GM12878 (cell line): ENCODE data around the gene UBR3. TPM values are rescaled to one million over a fixed set of nuclear protein-coding genes. Genes with fewer than 3 reads are reported as not detected.

Experiments used
- DPF2 ChIP-seq: fragments of 450-650 bp; IDR thresholded peaks from 2 replicates; pipeline ENCODE4 v1.6.1; 2017; ENCODE audit warnings: mild to moderate bottlenecking
- GABPA ChIP-seq: IDR thresholded peaks from 2 replicates; pipeline ENCODE4 v1.6.1; 2014; ENCODE audit warnings: antibody characterized with exemption, low read depth, mild to moderate bottlenecking, inconsistent platforms
- HDAC6 ChIP-seq: fragments of 200-600 bp; sonication (generic); IDR thresholded peaks from one replicate; pipeline ENCODE4 v1.8.0; 2017; ENCODE audit warnings: antibody characterized with exemption; ENCODE audit not compliant: unreplicated experiment
- JUND ChIP-seq: IDR thresholded peaks from 2 replicates; pipeline ENCODE4 v1.6.1; 2012; ENCODE audit warnings: low read depth, mild to moderate bottlenecking, low read length, improper control_type of control experiment, moderate library complexity
- MTA3 ChIP-seq: IDR thresholded peaks from 2 replicates; pipeline ENCODE4 v1.6.1; 2012; ENCODE audit warnings: low read length, inconsistent platforms, borderline replicate concordance
- NFYB ChIP-seq: IDR thresholded peaks from 2 replicates; pipeline ENCODE4 v1.6.1; 2011; ENCODE audit warnings: low read depth, mild to moderate bottlenecking, low read length, improper control_type of control experiment, moderate library complexity; ENCODE audit not compliant: insufficient read depth
- PML ChIP-seq: IDR thresholded peaks from 2 replicates; pipeline ENCODE4 v1.6.1; 2012; ENCODE audit warnings: low read length, inconsistent platforms
- ZBTB33 ChIP-seq: fragments of 450-650 bp; IDR thresholded peaks from 2 replicates; pipeline ENCODE4 v1.6.1; 2017; ENCODE audit warnings: mild to moderate bottlenecking
- ZBTB40 ChIP-seq: fragments of 450-650 bp; IDR thresholded peaks from 2 replicates; pipeline ENCODE4 v1.6.1; 2016; ENCODE audit warnings: mild to moderate bottlenecking, moderate library complexity, borderline replicate concordance
- polyA plus RNA-seq, 11 experiments: library from polyadenylated mRNA; depleted of rRNA in 4 of 11; unstranded in 6 of 11; stranded (reverse) in 5 of 11; fragments of >200 nt; fragmentation: Nextera tagmentation in 4 of 11; fragmentation: Illumina TruSeq in 1 of 11; extraction: Ambion mirVana in 4 of 11; extraction: Trizol in 1 of 11; gene quantifications; 1 replicate in 1 of 11; 2 replicates in 10 of 11; pipeline versions ENCODE4 v1.2.1 to v1.2.3, GENCODE V29; 2011 to 2016; ENCODE audit warnings: inconsistent platforms in 2 of 11, missing spikeins in 2 of 11, low read depth in 1 of 11
- total RNA-seq, 4 experiments: library from RNA; depleted of rRNA in 3 of 4; stranded (reverse); fragments of >200 nt in 3 of 4; fragmentation: Illumina TruSeq in 1 of 4; extraction: Trizol in 1 of 4; gene quantifications; 2 replicates each; pipeline versions ENCODE4 v1.2.1 to v1.2.3, GENCODE V29; 2013 to 2021

The UBR3 gene
- total and polyA plus RNA-seq, 10 of the 15 experiments (the other 5 are each of a cell fraction or from before 2014, with no cell fraction given): 3.8 to 22.9 (median 11.2) TPM

DNA sequence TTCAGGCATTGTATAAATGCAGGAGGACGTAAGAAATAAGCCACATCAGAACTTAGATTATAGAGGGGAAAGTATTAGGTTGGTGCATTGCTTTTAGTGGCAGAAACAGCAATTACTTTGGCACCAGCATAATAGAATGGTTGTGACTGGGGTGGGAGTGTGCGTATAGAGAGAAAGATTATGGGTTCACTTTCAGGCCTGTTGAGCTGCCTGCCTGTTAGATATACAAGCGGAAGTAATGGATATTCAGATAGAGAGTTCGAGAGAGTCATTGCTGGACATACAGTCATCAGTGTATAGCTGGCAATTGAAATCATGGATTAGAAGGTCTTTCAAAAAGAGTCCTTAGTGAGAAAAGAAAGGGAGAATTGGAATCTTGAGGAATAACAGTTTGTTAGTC lies 211.5 kb downstream of the UBR3 start (continued):
- TF ChIP-seq ZBTB40: no peak
- TF ChIP-seq JUND: no peak
- TF ChIP-seq DPF2: no peak
- no peak for TF ChIP-seq PML
- no peak for TF ChIP-seq MTA3
- no peak for TF ChIP-seq NFYB
- TF ChIP-seq GABPA: no peak
- no peak for TF ChIP-seq ZBTB33
- no peak for TF ChIP-seq HDAC6
